GM20000 (cell line): ENCODE results near the gene HOMEZ.

Source experiments
- DNase-seq: peaks from one replicate; pipeline ENCODE4 v3.0.0; 2012; ENCODE audit warnings: low spot score
- TF ChIP-seq, protein P1 (sequence below): IDR thresholded peaks from 2 replicates; pipeline ENCODE4 v1.5.1; 2012; ENCODE audit warnings: mild to moderate bottlenecking, control low read depth; ENCODE audit errors: extremely low read depth, missing control alignments

HOMEZ gene

DNA sequence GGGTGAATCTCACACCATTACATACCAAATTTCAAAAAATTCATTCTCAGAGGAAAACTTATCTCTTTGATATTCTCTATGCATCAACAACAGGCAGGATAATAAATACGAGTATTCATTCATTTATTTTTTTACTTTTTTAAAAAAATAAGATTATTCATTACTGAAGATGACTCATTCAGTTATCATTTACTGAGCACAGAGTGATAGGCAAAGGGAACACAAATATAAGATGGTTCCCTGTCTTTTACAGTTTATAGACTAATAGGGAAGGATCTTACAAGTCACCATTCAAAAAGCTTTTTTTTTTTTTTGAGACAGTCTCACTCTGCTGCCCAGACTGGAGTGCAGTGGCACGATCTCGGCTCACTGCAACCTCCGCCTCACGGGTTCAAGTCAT, 30.4 kb upstream of the HOMEZ start:
- TF ChIP-seq, protein P1, sequence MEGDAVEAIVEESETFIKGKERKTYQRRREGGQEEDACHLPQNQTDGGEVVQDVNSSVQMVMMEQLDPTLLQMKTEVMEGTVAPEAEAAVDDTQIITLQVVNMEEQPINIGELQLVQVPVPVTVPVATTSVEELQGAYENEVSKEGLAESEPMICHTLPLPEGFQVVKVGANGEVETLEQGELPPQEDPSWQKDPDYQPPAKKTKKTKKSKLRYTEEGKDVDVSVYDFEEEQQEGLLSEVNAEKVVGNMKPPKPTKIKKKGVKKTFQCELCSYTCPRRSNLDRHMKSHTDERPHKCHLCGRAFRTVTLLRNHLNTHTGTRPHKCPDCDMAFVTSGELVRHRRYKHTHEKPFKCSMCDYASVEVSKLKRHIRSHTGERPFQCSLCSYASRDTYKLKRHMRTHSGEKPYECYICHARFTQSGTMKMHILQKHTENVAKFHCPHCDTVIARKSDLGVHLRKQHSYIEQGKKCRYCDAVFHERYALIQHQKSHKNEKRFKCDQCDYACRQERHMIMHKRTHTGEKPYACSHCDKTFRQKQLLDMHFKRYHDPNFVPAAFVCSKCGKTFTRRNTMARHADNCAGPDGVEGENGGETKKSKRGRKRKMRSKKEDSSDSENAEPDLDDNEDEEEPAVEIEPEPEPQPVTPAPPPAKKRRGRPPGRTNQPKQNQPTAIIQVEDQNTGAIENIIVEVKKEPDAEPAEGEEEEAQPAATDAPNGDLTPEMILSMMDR: no peak
- no peak for DNase-seq

DNA sequence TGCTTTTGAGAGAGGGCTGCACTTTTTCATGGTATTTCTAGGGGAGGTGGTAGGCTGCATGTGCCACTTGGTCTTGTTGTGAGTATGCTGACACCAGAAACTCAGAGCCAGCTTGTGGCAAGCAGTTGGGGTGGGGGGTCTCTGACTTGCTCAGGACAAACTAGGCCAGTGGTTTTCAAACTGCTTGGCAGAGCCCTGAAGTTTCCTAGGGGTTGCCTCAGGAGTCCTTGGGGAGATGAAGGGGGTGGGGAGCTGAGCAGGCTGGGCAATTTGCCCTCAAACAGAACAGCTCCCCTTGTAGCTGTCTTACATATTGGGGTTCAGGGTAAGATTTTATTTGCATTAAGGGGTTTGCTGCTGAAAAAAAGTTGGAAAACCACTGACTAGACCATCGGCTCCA, 24.6 kb upstream of the HOMEZ start:
- TF ChIP-seq, protein P1: no peak
- no peak for DNase-seq

DNA sequence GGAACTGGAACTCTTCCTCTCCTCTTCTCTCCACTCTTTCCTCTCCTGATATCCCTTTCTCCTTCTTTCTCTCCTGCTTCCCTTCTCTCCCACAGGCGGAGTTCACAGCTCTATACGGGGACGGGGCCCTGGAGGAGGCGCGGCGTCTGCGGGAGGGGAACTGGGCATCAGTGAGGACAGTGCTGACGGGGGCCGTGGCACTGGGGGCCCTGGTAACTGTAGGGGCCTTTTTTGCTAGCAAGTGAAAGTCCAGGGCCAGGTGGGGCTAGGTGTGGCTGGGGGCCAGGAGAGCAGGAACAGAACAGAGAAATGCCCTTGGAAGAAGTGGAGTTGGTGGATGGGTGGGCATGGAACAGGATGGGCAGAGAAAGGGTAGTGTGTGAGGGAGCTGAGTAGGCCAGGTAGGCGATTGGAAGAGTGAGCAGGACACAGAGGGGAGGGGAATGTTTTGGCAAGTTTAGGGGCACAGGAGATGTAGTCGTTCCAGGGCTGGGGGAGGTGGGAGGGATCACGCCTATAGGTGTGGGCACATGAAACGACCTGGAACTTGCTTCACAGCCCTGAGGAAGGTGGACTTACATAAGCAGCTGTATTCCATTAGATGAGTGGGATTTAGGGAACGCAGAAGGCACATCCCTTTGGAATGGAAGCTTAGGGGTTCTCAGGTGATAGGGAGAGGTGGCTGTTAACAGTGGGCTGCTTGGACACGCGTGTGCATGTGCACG, 23.0 kb upstream of the HOMEZ start:
- DNase-seq: no peak
- TF ChIP-seq, protein P1: no peak

DNA sequence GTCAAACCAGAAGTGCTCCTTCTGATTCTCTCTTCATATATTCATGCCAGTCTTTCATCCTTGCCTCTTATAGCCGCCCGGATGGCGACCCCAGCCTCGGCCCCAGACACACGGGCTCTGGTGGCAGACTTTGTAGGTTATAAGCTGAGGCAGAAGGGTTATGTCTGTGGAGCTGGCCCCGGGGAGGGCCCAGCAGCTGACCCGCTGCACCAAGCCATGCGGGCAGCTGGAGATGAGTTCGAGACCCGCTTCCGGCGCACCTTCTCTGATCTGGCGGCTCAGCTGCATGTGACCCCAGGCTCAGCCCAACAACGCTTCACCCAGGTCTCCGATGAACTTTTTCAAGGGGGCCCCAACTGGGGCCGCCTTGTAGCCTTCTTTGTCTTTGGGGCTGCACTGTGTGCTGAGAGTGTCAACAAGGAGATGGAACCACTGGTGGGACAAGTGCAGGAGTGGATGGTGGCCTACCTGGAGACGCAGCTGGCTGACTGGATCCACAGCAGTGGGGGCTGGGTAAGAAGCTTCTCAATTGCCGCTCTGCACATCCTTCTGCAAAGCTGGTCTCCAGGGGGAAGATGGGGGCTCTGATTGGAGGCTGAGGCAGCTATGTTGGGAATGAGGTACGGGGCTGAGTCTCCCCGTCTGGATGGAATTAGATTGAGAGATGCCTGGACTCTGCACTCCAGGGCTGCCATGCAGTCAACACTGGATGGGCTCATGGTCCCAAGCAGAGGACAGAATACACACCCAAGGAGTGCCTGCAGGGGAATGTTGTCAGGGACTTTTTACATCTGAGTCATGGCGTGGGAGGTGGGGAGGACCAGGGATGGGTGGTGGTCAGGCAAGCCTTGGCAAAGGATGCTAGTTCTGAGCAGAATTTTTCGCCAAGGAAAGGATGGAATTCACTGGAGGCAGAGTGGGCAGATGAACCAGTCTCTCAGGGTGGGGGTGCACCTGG, 22.0 kb upstream of the HOMEZ start:
- TF ChIP-seq, protein P1: no peak
- DNase-seq: no peak

DNA sequence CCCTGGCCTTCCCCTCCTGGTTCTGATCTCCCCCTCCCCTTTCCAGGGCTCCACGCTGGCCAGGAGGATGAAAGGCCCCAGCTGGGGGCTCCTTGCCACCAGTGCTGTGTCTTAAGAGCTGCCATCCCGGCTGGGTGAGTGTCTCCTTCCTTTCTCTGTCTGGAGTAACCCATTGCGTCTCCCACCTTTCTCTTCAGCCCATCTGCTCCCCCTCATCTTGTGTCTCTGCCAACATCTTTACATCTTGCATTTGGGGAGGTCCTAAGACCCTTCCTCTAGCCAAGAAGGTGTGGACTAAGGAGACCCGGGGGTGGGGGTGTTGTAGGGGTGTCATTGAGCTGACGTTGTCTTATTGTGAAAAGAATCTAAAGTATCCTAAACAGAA, 21.2 kb upstream of the HOMEZ start:
- TF ChIP-seq, protein P1: no peak

DNA sequence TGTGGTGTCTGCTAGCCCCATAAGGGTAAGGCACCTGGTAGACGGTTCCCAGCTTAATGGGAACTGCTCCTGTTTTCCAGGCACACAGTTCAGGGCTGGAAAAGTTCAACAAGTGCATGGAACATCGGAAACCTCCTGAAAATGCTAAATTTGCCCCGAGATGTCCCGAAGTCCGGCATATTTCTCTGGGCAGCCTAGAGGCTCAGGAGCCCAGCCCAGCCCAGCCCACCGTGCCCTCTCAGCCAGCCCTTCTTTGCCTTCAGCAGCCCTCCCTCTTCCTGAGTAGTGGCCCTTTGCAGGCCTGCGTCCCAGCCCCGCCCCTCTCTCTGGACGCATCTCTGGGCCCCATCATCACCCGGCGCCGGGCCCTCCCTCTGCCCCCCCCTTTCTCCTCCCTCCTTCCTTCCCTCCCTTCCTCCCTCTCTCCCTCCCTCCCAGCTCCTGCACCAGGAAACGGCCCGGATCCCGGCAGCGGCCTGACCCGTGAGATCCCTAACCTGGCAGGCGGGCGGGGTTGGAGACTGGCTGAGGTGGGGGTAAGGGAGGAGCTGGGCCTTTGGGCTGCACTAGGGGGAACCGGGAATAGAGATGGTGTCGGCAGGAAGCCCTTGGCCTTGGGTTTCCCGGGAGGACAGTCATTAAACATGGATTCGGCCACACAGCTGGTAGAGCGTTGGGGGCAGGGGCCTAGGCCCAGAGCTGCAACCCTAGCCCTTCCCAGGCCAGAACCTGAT, 20.6 kb upstream of the HOMEZ start, which contains the start of gene BCL2L2:
BCL2L2 (plus strand) TSS at position 422 of the 734 bp plus-strand sequence. CDS start 935 bp downstream, outside the sequence.
- peak; percentile 79 for DNase-seq
- TF ChIP-seq, protein P1: no peak

More for the DNA sequence above, 21.2 kb upstream of the HOMEZ start:
- no peak for DNase-seq
